ENCODE measurements around the gene RAB4B. TPM values are rescaled to one million over a fixed set of nuclear protein-coding genes. Genes with fewer than 3 reads are reported as not detected.

Gene RAB4B
- total and polyA plus RNA-seq, 2 donors (not counting 1 experiment from before 2014, with no cell fraction given) = 108 to 141 TPM

DNA sequence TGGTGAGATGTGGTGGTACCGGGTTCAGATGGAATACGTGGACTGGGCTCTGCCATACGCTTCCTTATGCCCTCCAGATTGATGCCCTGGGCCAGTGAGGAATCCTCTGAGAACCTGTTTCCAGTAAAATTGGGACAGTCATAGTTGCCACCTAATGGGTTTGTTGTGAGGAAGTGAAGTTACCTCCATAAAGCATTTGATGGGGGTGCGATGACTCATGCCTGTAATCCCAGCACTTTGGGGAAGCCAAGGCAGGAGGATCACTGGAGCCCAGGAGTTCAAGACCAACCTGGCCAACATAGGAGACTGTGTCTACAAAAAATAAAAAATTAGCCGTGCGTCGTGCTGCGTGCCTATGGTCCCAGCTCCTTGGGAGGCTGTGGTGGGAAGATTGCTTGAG lies 22.3 kb upstream of the RAB4B start:
- ATAC-seq (ENCODE audit: low read depth) (no peak), DNase-seq (no peak)
- Histone ChIP-seq H3K9me3 (ENCODE audit: control extremely low read depth in 1 of 3, control insufficient read depth in 2 of 3, insufficient read depth in 1 of 3, low read length in 2 of 3) (no peaks in the 10 kb centered on the region), H3K27ac (ENCODE audit: low read length in 2 of 2) (no peak overlapping the region), H3K9ac (ENCODE audit: low read length) (no peak overlapping the region), H3K27me3 (replicated peaks in 1 of 4; ENCODE audit: control extremely low read depth in 1 of 4, control insufficient read depth in 3 of 4, insufficient read depth in 4 of 4, low read length in 3 of 4) (no peaks in the 10 kb centered on the region), H3K36me3 (replicated peaks in 1 of 2; ENCODE audit: control extremely low read depth in 1 of 2, control insufficient read depth in 1 of 2, extremely low read depth in 1 of 2, insufficient read depth in 2 of 2, low read length in 1 of 2) (peaks cover 23 to 57% of the 10 kb centered on the region in 2 experiments), H3K4me1 (ENCODE audit: control insufficient read depth in 2 of 2, insufficient read depth in 2 of 2, low read length in 2 of 2) (peaks cover 38 to 54% of the 10 kb centered on the region in 2 donors), H3K4me2 (replicated peaks; ENCODE audit: low read depth, low read length, poor library complexity, severe bottlenecking) (peak overlapping the region; percentile 63), H3K4me3 (ENCODE audit: control extremely low read depth in 1 of 5, extremely low read depth in 1 of 5, insufficient read depth in 1 of 5, low read depth in 2 of 5, low read length in 4 of 5) (no peak overlapping the region), H3K79me2 (ENCODE audit: control insufficient read depth, insufficient read depth, low read length) (peaks cover 83% of the 10 kb centered on the region), H2AFZ (ENCODE audit: insufficient read depth, low read depth, low read length, poor library complexity, severe bottlenecking) (no peak overlapping the region), H4K20me1 (ENCODE audit: control insufficient read depth, insufficient read depth, low read length, poor library complexity, severe bottlenecking) (peaks cover 68% of the 10 kb centered on the region)
- CTCF ChIA-PET = interaction anchor here (0.5 to 2.9 kb wide), 5 partner anchors 12 to 61 kb away, joined by 3 to 14 read pairs (median 5); partner anchors contain the start of gene EGLN2
- Mint-ChIP-seq H3K27me3 (no peaks in the 10 kb centered on the region), H3K27ac (peak overlapping the region; percentile 41), H3K4me3 (peak overlapping the region; percentile 41), H3K4me1 (peaks cover 45% of the 10 kb centered on the region), H3K9me3 (ENCODE audit: insufficient read depth) (no peaks in the 10 kb centered on the region)
- no peak for TF ChIP-seq CTCF (IDR thresholded peaks at IDR 0.05)
- no peak for TF ChIP-seq EZH2 (IDR thresholded peaks at IDR 0.05; ENCODE audit: borderline replicate concordance, insufficient read depth, low read depth, low read length, poor library complexity, severe bottlenecking)
- whole genome bisulfite sequencing (ENCODE audit: insufficient coverage) = 100% methylated on average over 4 of the region's 8 CpGs
- POLR2A ChIA-PET = interaction anchor here (0.6 to 1.8 kb wide), 2 partner anchors 22 to 34 kb away, joined by 4 to 5 read pairs; partner anchors contain the start of gene RAB4B
- intact Hi-C loops (cut with micrococcal nuclease) = no loop called here

DNA sequence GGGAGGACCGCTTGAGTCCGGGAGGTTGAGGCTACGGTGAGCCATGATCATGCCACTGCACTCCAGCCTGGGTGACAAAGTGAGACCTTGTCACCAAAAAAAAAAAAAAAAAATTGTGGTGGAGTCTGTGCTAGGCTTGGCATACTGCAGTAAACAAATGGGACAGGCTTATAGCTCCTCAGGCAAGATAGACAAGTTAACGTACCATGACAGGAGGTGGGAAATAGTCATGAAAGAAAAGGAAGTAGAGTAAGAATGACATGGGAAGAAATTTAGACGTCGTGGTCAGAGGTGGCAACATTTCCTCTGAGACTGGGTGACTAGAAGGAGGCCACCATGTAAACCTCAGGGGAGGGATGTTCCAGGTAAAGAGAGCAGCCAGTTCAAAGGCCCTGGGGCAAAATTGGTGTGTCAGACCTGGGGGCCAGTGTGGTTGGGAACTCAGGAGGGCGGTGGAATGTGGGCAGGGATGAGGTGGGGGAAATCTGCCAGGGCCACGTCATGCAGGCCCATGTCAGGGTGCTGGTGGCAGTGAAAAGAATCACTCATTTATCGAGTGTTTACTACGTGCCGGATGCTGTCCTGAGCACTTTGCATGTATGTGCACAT lies 21.4 kb upstream of the RAB4B start:
- WGBS (ENCODE audit: insufficient coverage) = 86% methylated on average over 10 of the region's 11 CpGs
- Mint-ChIP-seq H3K9me3 (ENCODE audit: insufficient read depth) (no peaks in the 10 kb centered on the region), H3K4me3 (peak overlapping the region; percentile 3), H3K27ac (peak overlapping the region; percentile 70), H3K4me1 (peaks cover 43% of the 10 kb centered on the region), H3K27me3 (no peaks in the 10 kb centered on the region)
- Histone ChIP-seq H3K4me2 (replicated peaks; ENCODE audit: low read depth, low read length, poor library complexity, severe bottlenecking) (peak overlapping the region; percentile 22), H3K36me3 (replicated peaks in 1 of 2; ENCODE audit: control extremely low read depth in 1 of 2, control insufficient read depth in 1 of 2, extremely low read depth in 1 of 2, insufficient read depth in 2 of 2, low read length in 1 of 2) (peaks cover 25 to 65% of the 10 kb centered on the region in 2 experiments), H3K27ac (ENCODE audit: low read length in 2 of 2) (peak overlapping the region in 1 of 2 donors; percentile 52), H2AFZ (ENCODE audit: insufficient read depth, low read depth, low read length, poor library complexity, severe bottlenecking) (no peak overlapping the region), H3K4me3 (ENCODE audit: control extremely low read depth in 1 of 5, extremely low read depth in 1 of 5, insufficient read depth in 1 of 5, low read depth in 2 of 5, low read length in 4 of 5) (no peak overlapping the region), H3K4me1 (ENCODE audit: control insufficient read depth in 2 of 2, insufficient read depth in 2 of 2, low read length in 2 of 2) (peaks cover 38 to 51% of the 10 kb centered on the region in 2 donors), H3K79me2 (ENCODE audit: control insufficient read depth, insufficient read depth, low read length) (peaks cover 81% of the 10 kb centered on the region), H3K27me3 (replicated peaks in 1 of 4; ENCODE audit: control extremely low read depth in 1 of 4, control insufficient read depth in 3 of 4, insufficient read depth in 4 of 4, low read length in 3 of 4) (no peaks in the 10 kb centered on the region), H3K9ac (ENCODE audit: low read length) (no peak overlapping the region), H4K20me1 (ENCODE audit: control insufficient read depth, insufficient read depth, low read length, poor library complexity, severe bottlenecking) (peaks cover 75% of the 10 kb centered on the region), H3K9me3 (ENCODE audit: control extremely low read depth in 1 of 3, control insufficient read depth in 2 of 3, insufficient read depth in 1 of 3, low read length in 2 of 3) (no peaks in the 10 kb centered on the region)
- CTCF ChIA-PET = interaction anchor here (0.5 to 2.9 kb wide), 4 partner anchors 13 to 50 kb away, joined by 3 to 14 read pairs (median 8); partner anchors contain the start of gene EGLN2
- POLR2A ChIA-PET = interaction anchor here (0.6 to 1.8 kb wide), 2 partner anchors 21 to 35 kb away, joined by 4 to 5 read pairs; partner anchors contain the start of gene RAB4B
- no peak for DNase-seq
- ATAC-seq (ENCODE audit: low read depth) = no peak
- TF ChIP-seq EZH2 (IDR thresholded peaks at IDR 0.05; ENCODE audit: borderline replicate concordance, insufficient read depth, low read depth, low read length, poor library complexity, severe bottlenecking) (no peak), CTCF (IDR thresholded peaks at IDR 0.05) (no peak)
- intact Hi-C loops (cut with micrococcal nuclease) = no loop called here

All from B cell (primary cell).